Activated T-cell treated with anti-CD3 and anti-CD28 coated beads, Interleukin-2, amount 50 U/mL, for 1 hour (primary cell): ENCODE results near the gene MMP23B.
"Not testable (repeated sequence)": the region's sequence is repeated elsewhere in the genome, so short reads cannot be mapped to it uniquely, and the experiment has no call there.

Experiments
- DNase-seq: peaks from one replicate; pipeline ENCODE4 v3.0.0-alpha.2; 2020

Gene MMP23B

GRCh38 chr1:1631782-1632420 lies at the start of gene MMP23B:
TSS of gene MMP23B (plus strand) at chr1:1632173. CDS start at chr1:1632219, 46 bp downstream.
- peak; percentile 44 for DNase-seq

GRCh38 chr1:1582585-1583346 lies 49.2 kb upstream of the MMP23B start:
- no peak for DNase-seq

- no peak for DNase-seq
These were observed 48.5 kb upstream of the MMP23B start for GRCh38 chr1:1583347-1584010.

- DNase-seq, result no peak
These were observed 40.5 kb upstream of the MMP23B start for GRCh38 chr1:1591452-1591851.

GRCh38 chr1:1593834-1594601 lies 38.0 kb upstream of the MMP23B start:
- no peak for DNase-seq

GRCh38 chr1:1594602-1595260 lies 37.2 kb upstream of the MMP23B start:
- DNase-seq, result no peak

GRCh38 chr1:1595341-1595740 lies 36.6 kb upstream of the MMP23B start:
- not testable (repeated sequence) for DNase-seq

GRCh38 chr1:1596493-1597274 lies 35.3 kb upstream of the MMP23B start:
- DNase-seq, result no peak

GRCh38 chr1:1597275-1597930 lies 34.6 kb upstream of the MMP23B start:
- DNase-seq, result no peak

GRCh38 chr1:1598051-1598719 lies 33.8 kb upstream of the MMP23B start:
- no peak for DNase-seq

- no peak for DNase-seq
These were observed 33.3 kb upstream of the MMP23B start for GRCh38 chr1:1598720-1599029.

- peak; percentile 47 for DNase-seq
These were observed 32.7 kb upstream of the MMP23B start for GRCh38 chr1:1599030-1599934.

GRCh38 chr1:1599935-1600860 lies 31.8 kb upstream of the MMP23B start, which contains the start of gene FNDC10:
TSS of gene FNDC10 (minus strand) at chr1:1600135. CDS start at chr1:1600015, 120 bp downstream.
- DNase-seq, result no peak

- DNase-seq, result no peak
These were observed 31.0 kb upstream of the MMP23B start for GRCh38 chr1:1600861-1601563.

GRCh38 chr1:1601564-1602303 lies 30.2 kb upstream of the MMP23B start:
- no peak for DNase-seq

- no peak for DNase-seq
These were observed 29.5 kb upstream of the MMP23B start for GRCh38 chr1:1602304-1602967.
